ENCODE data around the gene GDF7.

The GDF7 gene

GRCh38 chr2:20676353-20677215, 9.6 kb downstream of the GDF7 start:
- Histone ChIP-seq H3K36me3 (ENCODE audit: insufficient read depth, low read length) (no peaks in the 10 kb centered on the region), H3K4me3 (ENCODE audit: low read depth in 1 of 2, low read length in 2 of 2) (no peak overlapping the region), H3K27me3 (ENCODE audit: insufficient read depth, low read length, poor library complexity) (no peaks in the 10 kb centered on the region), H3K79me2 (ENCODE audit: insufficient read depth, low read length) (no peaks in the 10 kb centered on the region), H3K4me2 (ENCODE audit: insufficient read depth, low read length) (no peak overlapping the region), H3K9ac (ENCODE audit: low read depth, low read length) (no peak overlapping the region), H3K9me3 (ENCODE audit: insufficient read depth, low read length, severe bottlenecking) (no peaks in the 10 kb centered on the region), H4K20me1 (ENCODE audit: insufficient read depth, low read length) (no peaks in the 10 kb centered on the region), H3K4me1 (ENCODE audit: insufficient read depth, low read length) (no peaks in the 10 kb centered on the region), H2AFZ (ENCODE audit: low read depth, low read length) (no peak overlapping the region), H3K27ac (ENCODE audit: low read length) (no peak overlapping the region)
- TF ChIP-seq CTCF (IDR thresholded peaks at IDR 0.05; ENCODE audit: borderline replicate concordance, extremely low read depth, low read length, poor library complexity, severe bottlenecking) (no peak), EZH2 (IDR thresholded peaks at IDR 0.05; ENCODE audit: borderline replicate concordance, low read depth, low read length, severe bottlenecking) (no peak)
- no peak for ATAC-seq (ENCODE audit: insufficient read depth, low read depth)
- no peak for DNase-seq

GRCh38 chr2:20677301-20678085, 10.5 kb downstream of the GDF7 start:
- Histone ChIP-seq H3K9ac (ENCODE audit: low read depth, low read length) (no peak overlapping the region), H3K4me1 (ENCODE audit: insufficient read depth, low read length) (no peaks in the 10 kb centered on the region), H3K27ac (ENCODE audit: low read length) (no peak overlapping the region), H3K9me3 (ENCODE audit: insufficient read depth, low read length, severe bottlenecking) (no peaks in the 10 kb centered on the region), H3K4me2 (ENCODE audit: insufficient read depth, low read length) (no peak overlapping the region), H3K79me2 (ENCODE audit: insufficient read depth, low read length) (no peaks in the 10 kb centered on the region), H3K27me3 (ENCODE audit: insufficient read depth, low read length, poor library complexity) (no peaks in the 10 kb centered on the region), H3K36me3 (ENCODE audit: insufficient read depth, low read length) (no peaks in the 10 kb centered on the region), H2AFZ (ENCODE audit: low read depth, low read length) (no peak overlapping the region), H4K20me1 (ENCODE audit: insufficient read depth, low read length) (no peaks in the 10 kb centered on the region), H3K4me3 (ENCODE audit: low read depth in 1 of 2, low read length in 2 of 2) (no peak overlapping the region)
- TF ChIP-seq CTCF (IDR thresholded peaks at IDR 0.05; ENCODE audit: borderline replicate concordance, extremely low read depth, low read length, poor library complexity, severe bottlenecking) (no peak), EZH2 (IDR thresholded peaks at IDR 0.05; ENCODE audit: borderline replicate concordance, low read depth, low read length, severe bottlenecking) (no peak)
- no peak for ATAC-seq (ENCODE audit: insufficient read depth, low read depth)
- no peak for DNase-seq

- DNase-seq (no peak), ATAC-seq (ENCODE audit: insufficient read depth, low read depth) (no peak)
- no peaks in the 10 kb centered on the region for H3K36me3 ChIP-seq (ENCODE audit: insufficient read depth, low read length)
- H3K9ac ChIP-seq (ENCODE audit: low read depth, low read length), result no peak overlapping the region
- H3K4me2 ChIP-seq (ENCODE audit: insufficient read depth, low read length), result no peak overlapping the region
- no peak overlapping the region for H3K4me3 ChIP-seq (ENCODE audit: low read depth in 1 of 2, low read length in 2 of 2)
- no peaks in the 10 kb centered on the region for H3K79me2 ChIP-seq (ENCODE audit: insufficient read depth, low read length)
- no peaks in the 10 kb centered on the region for H3K4me1 ChIP-seq (ENCODE audit: insufficient read depth, low read length)
- no peaks in the 10 kb centered on the region for H3K9me3 ChIP-seq (ENCODE audit: insufficient read depth, low read length, severe bottlenecking)
- no peaks in the 10 kb centered on the region for H4K20me1 ChIP-seq (ENCODE audit: insufficient read depth, low read length)
- H3K27me3 ChIP-seq (ENCODE audit: insufficient read depth, low read length, poor library complexity), result no peaks in the 10 kb centered on the region
- H2AFZ ChIP-seq (ENCODE audit: low read depth, low read length), result no peak overlapping the region
- no peak overlapping the region for H3K27ac ChIP-seq (ENCODE audit: low read length)
- no peak for TF ChIP-seq EZH2 (IDR thresholded peaks at IDR 0.05; ENCODE audit: borderline replicate concordance, low read depth, low read length, severe bottlenecking)
- no peak for TF ChIP-seq CTCF (IDR thresholded peaks at IDR 0.05; ENCODE audit: borderline replicate concordance, extremely low read depth, low read length, poor library complexity, severe bottlenecking)
Measured at GRCh38 chr2:20678086-20678395, 11.1 kb downstream of the GDF7 start.
